Measurements from ENCODE around the gene PARVB. TPM values are rescaled to one million over a fixed set of nuclear protein-coding genes. Genes with fewer than 3 reads are reported as not detected.

PARVB gene
- total RNA-seq, 1 donor from 2014 or later, result 38.2 TPM

DNA sequence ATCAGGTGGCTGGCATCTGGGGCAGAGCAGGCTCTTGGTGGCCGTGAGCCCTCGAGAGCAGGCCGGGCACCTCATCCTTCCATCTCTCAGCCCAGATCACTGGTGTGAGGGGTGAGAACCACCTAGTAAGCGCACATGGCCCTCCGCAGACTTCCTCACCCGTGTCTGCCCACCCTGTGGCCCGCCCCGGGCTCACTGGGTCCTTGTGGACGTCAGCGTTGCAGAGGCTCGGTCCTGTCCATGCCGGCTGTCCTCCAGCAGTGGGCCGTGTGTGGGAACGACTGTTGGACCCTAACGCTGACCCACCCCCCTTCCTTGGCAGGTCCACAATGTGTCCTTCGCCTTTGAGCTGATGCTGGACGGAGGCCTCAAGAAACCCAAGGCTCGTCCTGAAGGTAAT lies 139.4 kb downstream of the PARVB start:
- DNase-seq (ENCODE audit: low spot score) (no peak), ATAC-seq (no peak)
- intact Hi-C loops (cut with DNase I), result no loop called here

DNA sequence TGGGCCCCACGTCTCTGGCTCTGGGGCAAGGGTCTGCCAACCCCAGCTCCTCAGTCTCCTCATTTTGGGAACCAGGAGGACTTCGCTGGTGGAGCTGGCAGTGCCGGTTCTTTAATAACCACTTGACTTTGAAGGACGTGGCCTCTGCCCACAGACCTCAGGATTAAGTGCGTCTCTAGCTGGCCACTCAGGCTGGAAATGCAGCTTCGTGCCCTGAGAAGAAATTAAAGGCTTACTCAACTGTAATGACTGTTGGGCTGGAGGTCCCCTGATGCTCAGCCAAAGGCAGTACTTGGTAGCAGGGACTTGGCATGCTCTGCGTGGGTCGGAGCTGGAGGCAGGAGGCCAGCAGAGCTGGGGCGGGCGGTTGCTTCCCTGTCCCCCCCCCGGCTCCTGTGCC lies 139.9 kb downstream of the PARVB start:
- no peak for DNase-seq (ENCODE audit: low spot score)
- intact Hi-C loops (cut with DNase I), result no loop called here
- no peak for ATAC-seq

DNA sequence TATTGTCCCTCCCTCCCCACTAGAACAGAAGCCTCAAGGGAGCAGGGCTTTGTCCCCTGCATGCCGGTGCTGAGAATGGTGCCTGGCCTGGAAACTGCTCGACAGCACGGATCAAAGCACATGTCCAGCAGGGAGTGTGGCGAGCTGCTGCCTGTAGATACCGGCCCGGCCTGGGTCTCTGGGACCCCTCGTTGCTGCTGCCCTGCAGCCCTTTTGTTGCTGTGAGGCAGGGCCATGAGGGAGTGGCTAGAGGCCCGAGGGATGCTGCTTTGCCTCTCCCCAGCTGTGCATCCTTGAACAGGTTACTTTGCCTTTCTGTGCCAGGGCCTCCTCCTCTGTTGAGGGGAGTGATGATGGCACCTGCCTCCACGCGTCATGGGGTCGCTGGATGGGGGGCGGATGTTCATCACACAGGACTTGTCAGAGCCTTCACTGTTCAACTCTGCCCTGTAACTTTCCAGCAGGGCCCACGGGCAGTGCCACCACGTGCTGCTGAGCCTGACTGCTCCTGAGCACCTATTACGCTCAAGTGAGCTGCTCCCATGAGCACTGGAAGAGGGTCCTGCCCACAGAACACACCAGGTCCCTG lies 141.3 kb downstream of the PARVB start:
- intact Hi-C loops (cut with DNase I), result no loop called here
- no peak for DNase-seq (ENCODE audit: low spot score)

DNA sequence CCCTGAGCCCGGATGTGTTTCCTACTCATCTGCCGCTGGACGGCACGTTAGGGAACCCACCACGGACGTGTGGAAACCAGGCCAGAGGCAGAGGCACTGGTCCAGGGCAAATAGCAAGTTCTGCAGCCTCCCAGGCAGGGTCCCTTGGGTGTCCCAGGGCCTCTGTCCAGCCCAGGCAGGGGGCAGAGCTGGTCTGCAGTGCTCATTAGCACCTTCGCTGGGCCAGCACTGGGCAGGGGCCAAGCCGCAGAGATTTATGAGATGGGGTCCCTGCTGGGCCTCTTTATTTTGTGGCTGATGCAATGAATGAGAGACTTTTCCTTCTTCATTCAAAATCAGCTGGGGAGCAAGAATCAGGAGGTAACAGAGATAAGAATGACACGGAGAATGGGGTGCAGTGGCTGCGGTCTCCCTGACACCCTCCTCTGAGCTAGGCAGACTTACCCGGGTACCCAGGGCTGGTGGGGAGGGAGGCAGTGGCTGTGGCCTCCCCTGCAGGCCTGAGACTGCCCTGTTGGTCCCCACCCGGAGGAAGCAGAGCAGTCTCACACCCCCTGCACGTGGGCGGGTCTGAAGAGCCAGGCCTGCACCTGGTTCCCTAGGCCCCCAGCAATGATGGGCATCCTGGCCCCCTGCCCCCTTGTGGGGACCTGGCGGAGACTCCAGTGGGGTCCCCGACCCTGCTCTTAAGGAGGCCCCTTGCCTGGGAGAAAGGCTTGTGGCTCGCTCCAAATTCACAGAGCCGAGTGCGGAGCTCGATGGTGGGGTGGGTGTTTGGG lies 142.6 kb downstream of the PARVB start:
- ATAC-seq, result no peak
- intact Hi-C loops (cut with DNase I), result no loop called here
- no peak for DNase-seq (ENCODE audit: low spot score)

More for the DNA sequence above, 141.3 kb downstream of the PARVB start:
- ATAC-seq, result no peak

DNA sequence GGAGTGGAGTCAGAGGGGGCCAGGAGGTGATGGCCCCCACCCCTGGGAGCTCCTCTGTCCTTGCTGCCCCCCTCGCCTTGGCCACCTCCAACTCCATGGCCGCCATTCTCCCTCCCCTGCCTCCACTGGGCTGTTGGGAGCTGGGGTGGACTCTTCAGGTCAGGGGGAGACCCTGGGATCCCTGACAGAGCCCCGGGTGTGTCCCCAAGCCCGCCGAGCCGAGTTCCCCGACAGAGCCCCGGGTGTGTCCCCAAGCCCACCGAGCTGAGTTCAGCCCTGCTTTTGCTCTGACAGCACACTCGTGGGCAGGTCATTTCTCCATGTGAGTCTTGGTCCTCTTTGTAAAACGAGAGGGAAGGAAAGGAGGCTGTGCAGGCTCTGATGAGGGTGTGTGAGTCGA lies 143.4 kb downstream of the PARVB start:
- DNase-seq (ENCODE audit: low spot score) (no peak), ATAC-seq (no peak)
- intact Hi-C loops (cut with DNase I), result no loop called here

DNA sequence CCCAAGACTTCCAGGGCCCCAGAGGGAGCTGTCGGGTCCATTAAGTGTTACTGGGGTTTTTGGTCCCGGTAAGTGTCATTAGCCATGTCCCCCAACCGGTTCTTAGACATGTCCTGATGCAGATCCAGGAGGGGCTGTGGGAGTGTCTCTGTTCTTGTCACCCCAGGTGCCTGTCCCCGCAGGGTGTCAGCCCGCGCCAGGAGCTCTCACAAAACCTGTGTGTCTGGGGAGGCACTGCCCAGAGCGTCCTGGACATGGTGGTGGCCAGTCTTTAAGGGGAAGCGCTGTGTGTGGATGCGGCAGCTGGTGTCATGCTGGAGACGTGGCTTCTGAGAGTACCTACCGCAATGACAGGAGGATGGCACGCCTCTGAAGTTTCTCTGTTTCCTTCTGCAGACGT lies 144.1 kb downstream of the PARVB start:
- ATAC-seq (no peak), DNase-seq (ENCODE audit: low spot score) (no peak)
- intact Hi-C loops (cut with DNase I), result no loop called here

DNA sequence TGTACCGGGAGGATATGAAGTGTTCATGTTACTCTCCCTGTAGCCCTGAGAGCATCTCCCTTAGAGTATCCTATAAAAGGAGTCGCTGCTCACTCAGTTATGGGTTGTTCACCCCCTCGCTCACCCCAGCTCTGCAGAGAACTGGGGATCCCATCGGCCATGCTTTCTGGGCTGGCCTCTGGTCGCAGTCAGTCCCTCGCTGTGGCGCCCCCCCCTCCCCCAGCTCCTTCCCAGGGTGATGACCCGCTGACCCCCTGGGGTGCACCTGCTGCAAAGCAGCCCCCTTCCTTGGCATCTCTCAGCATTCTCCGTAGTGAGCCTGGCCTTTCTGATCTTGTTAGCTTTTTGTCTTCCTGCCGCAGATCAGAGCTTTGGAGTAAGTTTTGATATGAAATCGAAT lies 146.4 kb downstream of the PARVB start:
- DNase-seq (ENCODE audit: low spot score), result no peak
- intact Hi-C loops (cut with DNase I), result no loop called here
- ATAC-seq, result no peak

DNA sequence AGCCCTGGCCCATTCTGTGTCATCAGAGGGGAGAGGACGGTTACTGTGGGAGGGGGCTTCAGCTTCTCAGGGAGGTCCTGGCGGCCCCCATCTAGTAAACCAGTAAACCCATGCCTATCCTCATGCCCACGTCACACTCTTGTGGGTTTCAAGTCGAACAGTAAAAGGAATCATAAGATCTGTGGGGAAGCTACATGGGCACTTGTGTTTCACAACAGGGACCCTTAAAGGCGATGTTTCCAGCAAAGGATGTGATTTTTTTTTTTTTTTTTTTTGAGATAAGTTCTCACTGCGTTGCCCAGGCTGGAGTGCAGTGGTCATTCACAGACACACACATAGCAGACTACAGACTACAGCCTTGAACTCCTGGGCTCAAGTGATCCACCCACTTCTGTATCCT lies 147.5 kb downstream of the PARVB start:
- DNase-seq (ENCODE audit: low spot score), result no peak
- peak; percentile 31 for ATAC-seq
- intact Hi-C loops (cut with DNase I), result no loop called here

DNA sequence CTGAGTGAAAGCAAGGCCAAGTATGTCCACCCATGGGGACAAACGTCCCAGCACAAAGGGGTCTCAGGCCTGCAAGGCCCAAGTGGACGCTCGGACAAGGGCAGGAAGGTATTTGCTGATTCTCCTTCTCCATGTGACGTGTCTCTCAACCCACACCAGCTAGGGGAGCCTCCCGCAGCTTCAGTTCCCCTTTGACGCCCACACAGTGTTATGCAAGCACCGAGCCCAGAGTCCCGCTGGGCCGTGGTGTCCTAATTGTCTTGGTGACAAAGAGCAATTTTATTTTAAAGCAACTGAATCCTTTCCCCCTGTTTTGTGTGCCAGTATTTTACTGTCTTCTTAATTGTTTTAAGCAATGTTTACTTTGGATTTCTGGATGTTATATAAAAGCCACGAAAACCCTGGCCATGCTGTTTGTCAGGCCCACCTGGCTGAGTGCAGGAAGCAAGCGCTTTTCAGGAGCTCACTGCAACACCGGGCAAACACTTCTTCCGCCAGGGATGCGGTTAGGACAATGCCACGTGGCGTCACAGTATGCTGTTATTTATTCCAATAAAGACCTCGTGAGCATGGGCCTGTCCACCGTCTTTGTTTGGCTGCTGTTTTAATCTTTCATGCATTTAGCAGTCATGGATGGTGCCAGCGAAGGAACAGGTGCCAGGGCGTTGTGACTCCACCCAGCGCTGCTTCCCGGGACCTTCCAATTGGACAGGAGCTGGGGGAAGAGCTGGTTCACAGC lies 148.4 kb downstream of the PARVB start:
- intact Hi-C loops (cut with DNase I), result no loop called here
- DNase-seq (ENCODE audit: low spot score) (peak; percentile 74), ATAC-seq (peak; percentile 87)

DNA sequence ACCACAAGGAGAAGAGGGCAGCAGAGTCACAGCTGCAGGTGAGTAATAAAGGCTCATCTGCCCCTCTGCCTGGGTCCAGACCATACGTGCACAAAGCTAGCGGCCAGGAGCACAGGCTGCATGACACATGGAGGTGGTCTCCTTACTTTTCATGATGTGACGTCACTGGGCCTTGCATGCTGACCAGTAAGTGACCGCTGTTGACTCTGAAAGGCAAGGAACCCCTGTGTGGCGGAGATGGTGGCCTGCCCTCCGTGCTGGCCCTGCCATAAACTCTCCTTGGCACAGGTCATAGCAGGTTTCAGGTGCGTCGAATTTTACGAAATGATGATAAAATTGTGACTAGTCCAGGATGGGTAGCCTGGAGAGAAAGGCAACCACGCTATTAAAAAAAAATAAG lies 149.1 kb downstream of the PARVB start:
- DNase-seq (ENCODE audit: low spot score) (no peak), ATAC-seq (no peak)
- intact Hi-C loops (cut with DNase I), result no loop called here

DNA sequence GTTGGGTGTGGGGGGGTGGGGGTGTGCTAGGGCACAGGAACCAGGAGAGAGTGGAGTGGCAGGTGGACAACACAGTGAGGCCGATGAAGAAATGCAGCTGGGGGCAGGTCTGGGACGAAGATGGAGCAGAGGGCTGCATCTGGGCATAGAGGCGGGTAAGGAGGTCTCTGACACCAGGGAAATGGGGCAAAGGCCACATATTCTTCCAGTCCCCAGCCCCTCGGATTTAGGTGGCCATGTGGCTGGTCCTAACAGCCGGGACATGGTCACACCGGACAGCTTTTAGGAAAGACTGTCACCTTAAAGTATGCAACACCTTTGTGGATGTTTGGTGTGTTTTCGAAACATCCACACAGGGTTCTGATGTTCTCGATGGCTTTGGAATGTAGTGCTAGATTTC lies 151.6 kb downstream of the PARVB start:
- DNase-seq (ENCODE audit: low spot score) (no peak), ATAC-seq (no peak)
- intact Hi-C loops (cut with DNase I), result no loop called here

DNA sequence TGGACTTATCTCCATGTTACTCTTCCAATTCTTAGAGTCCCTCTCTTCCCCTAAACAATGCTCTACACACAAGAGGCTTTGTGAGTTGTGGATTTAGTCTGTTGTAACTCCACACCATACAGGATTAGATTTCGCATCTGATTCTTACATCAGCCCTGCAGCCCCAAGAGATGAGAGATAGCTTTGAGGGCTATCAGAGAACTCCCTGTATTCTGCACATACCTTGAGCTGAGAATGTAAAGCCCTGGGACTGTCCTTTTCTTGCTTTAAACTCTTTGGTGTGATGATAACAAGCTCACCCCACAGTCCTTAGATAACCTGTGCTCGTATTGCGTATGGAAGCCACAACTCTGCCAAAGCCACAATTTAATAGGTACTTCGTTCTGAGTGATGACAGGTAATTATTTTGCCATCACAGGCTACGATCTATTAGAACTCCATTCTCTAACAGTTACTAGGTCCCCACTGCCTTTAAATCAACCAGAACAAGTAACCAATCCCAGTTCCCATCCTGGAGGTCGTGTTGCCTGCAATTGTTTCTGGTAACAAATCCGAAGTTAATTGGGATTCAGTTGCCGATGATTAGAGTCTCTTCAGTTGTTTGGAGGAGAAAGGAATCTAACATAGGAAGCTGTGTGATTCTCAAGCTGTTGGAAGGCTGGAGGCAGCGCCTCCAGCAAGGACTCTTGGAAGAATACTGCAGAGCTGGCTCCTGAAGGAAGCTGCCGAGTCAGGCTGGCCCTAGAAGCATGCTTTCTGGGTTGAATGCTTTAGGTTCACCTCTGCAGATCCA lies 155.3 kb downstream of the PARVB start:
- DNase-seq (ENCODE audit: low spot score), result no peak
- intact Hi-C loops (cut with DNase I), result no loop called here
- ATAC-seq, result no peak

DNA sequence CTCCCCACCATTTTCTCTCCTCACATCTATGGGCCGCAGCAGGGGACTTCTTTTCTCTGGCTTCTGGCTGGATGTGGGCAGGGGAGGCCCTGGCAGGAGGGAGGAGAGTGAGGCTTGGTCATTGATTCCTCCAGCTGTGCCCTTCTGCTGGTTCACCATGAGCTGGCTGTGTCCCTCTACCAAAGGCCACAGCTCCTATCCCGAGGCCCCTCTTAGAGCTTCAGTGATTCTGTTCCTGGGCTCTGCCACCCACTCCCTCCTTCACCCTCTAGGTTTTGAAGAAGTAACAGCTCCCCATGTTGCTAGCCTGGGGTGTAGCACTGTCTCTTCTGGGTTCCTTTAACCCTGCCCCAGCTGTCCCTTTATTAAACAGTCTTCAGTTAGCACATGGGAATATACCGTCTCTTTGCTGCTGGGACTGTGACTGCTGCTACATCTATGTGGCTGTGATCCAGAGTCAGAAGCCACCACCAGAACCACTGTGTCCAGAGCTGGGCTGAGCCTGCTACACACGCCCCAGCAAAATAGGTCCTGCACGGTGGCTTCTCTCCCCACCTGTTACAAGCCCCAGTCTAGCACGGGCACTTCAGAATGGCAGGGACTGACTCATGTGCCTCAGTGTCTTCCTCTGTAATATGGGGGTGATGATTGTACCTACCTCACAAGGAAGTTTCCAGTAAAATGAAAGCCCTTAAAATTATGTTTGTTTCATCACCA lies 156.0 kb downstream of the PARVB start:
- no peak for ATAC-seq
- intact Hi-C loops (cut with DNase I), result no loop called here

DNA sequence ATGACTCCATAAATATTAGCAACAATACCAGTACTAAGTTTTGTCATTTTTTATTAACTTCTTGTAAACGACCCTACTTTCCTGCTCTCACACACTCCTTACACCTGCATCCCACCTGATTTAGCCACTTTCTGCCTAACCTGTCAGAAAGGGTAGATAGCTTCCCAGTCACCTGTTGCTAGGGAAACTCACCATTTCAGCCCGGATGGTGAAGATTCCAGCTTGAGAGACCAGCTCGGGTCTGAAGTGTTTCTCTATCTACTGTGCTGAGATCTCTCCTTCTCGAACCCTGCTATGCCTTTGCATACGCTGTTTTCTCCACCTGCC lies 156.6 kb downstream of the PARVB start, which contains the start of gene PARVG:
TSS of gene PARVG (plus strand) at position 220 of the 327 bp plus-strand sequence. CDS start 2,405 bp downstream, outside the sequence.
- ATAC-seq (no peak), DNase-seq (ENCODE audit: low spot score) (no peak)
- intact Hi-C loops (cut with DNase I), result no loop called here

More for the DNA sequence above, 156.0 kb downstream of the PARVB start:
- no peak for DNase-seq (ENCODE audit: low spot score)

DNA sequence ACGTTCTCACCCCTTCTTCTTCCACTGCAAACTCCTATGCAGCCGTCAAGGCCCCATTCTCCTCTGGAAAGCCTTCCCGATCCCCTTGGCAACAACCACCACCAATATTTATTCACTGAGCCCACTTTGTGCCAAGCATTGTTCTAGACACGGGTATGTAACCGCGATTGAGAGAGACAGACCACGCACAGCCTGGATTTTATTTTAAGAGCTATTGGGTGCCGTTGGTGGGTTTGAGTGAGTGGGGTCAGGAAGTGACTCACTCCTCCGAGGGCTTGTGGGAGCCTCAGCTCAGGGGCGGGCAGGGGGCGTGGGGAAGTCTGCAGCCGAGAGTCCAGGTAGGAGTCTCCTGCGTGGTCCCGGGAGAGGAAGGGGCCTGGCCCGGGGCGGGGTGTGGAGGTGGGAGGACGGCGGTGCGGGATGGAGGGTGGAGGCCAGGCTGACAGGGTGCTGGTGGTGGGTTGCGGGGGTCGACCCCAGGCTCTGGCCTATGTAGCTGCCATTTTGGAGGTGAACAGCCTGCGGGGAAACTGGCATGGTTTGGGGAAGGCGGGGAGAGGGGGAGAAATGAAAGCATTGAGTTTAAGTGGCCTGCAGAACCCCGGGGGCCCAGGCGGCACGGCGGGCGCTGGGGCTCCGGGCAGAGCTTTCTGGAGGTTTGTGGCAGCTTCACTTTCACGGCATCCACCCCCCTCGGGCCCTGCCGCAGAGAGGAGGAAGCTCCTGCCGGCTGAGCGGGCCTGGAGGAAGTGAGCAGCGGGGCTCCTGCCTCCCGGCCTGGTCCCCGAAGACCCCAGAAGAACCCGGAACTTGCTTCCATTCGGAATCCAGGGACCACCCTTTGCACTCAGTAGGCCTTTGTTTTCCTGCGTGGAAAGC lies 157.2 kb downstream of the PARVB start:
- intact Hi-C loops (cut with DNase I), result no loop called here
- DNase-seq (ENCODE audit: low spot score), result no peak
- peak; percentile 69 for ATAC-seq

DNA sequence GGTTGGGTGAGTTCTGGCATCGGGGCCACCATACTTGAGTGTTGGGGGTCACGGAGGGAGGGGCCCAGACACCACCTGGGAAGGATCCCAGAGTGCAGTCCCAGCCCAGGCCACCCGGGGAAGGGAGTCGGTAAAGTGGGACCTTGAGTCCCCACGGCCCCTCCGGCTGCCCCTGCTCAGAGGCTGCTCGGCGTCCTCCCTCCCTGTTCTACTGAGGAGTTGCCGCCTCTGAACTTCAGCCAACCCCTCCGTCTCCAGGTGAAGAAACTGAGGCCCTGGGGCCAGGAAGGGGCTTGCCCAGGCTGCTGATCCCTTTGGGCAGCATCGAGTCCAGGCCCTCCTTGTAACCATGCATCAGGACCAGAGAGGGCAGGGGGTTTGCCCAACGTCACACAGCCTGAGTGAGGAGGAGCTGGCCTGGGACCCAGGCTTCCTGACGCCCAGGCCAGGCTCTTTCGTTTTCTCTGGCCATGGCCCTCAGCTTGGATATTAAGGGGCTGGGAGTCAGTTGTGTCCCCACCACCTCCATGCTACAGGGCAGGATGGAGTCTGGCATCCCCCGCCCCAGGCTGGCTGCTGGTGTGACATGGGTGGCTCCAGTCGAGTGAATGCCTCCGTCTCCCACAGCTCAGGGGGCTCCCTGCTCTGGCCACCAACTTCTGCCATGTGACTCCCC lies 157.9 kb downstream of the PARVB start:
- intact Hi-C loops (cut with DNase I), result no loop called here
- ATAC-seq (peak; percentile 41), DNase-seq (ENCODE audit: low spot score) (no peak)

DNA sequence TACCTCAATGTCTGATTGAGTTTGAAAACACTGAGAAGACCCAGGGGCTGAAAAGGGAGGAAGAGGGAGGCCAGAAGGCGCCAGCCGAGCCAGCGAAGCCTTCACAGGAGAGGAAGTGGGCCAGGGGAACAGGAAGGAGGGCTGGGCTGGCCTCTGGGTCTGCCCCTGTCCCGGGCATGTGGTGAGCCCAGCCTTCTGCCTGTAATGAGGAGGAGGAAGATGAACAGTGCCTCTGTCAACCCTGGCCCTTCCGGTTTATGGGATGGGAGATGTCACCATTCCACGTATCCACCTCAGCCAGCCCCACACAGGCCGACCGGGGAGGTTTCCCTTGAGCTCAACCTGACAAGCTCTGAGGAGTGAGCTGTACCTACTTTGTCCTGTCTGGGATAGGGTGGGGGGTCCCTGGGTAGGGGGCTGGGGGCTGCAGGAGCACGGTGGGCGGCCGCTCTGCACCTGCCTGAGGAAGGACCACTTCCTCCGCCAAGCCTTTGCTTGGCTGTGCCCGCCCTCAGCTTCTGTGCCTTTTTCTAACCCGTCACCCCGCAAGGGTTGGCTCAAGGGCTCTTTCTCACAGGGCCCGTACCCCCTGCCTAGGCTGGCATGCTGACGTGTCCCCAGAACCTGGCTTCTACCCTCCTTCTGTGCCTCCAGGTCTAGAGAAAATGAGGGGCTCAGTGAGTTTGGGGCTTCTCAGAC lies 158.6 kb downstream of the PARVB start:
- ATAC-seq, result peak; percentile 85
- intact Hi-C loops (cut with DNase I), result no loop called here
- DNase-seq (ENCODE audit: low spot score), result no peak
